GM12865 (cell line): ENCODE measurements around the gene STC2.

Source experiments
- DNase-seq: peaks from one replicate; pipeline ENCODE4 v3.0.0; 2010; ENCODE audit warnings: low read depth
- H3K4me3 ChIP-seq: 2 replicates; pipeline ENCODE4 v1.5.1; 2011; ENCODE audit warnings: mild to moderate bottlenecking, low read depth, low read length, control low read depth
- TF ChIP-seq, protein P1 (sequence below): IDR thresholded peaks from 2 replicates; pipeline ENCODE4 v1.5.1; 2011; ENCODE audit warnings: low read length, control low read depth, low read depth, inconsistent platforms; ENCODE audit not compliant: insufficient read depth; ENCODE audit errors: missing control alignments

Gene STC2

DNA sequence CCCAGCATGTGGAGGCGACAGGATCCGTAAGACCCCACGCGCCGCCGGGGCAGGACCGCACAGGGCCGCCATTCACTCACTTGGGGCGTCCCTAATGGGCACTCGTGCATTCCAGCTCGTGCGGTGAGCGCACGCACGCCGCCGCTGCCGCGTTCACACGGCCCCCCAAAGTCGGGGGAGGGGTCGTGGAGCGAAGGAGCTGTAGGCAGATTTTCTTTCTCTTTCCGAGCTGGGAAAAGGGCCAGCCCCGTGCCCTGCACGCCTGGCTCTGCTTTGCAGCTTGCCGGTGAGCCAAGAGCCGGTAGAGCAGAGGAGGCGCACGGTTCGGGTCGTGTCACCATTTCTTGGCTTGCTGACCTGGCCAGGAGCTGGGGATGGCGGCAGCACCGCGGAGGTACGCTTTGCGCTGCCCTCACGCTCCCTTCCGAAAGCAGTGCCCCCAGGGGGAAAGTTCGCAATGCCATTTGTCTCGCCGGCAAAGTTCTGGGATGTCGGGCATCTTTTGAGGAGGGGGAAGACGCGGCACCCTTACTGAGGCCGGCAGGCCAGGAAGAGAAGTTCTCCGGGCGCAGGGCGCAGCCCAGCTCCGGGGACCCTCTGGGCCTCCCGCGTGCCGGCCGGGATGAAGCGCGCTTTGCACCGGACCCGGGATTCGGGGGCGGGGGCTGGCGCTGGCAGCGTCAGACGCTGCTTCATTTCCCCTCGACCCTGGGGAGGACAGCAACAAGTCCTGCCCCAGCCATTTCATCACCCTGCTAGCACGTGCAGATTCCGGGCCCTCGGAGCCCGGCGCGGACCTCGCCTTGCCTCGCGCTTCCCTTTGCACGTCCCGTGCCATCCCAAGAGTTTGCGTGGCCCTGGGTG is 898 bp downstream of the STC2 start:
- H3K4me3 ChIP-seq, result peak overlapping the region; percentile 90

DNA sequence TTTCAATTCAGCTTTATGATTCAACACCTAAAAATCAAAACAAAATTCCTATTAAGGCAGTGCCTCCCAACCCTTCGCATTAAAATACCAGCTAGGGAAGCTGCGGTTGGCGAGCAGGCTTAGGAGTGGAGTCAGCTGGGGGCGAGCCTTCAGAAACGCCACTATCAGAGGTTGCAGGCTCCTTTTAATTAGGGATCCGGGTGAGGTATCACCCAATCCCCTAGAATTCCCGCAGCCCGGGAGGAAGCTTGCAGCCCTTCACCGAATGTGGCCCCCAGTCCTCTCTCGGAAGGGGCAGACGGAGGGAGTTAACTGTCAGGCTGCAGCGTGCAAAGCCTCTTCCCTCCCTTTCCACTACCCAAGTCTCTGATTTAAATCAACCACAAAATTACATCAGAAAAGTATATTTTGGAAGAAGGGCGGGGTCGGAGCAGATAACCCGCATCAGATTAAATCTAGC is 1.7 kb downstream of the STC2 start:
- peak overlapping the region; percentile 90 for H3K4me3 ChIP-seq
- no peak for DNase-seq
- TF ChIP-seq, protein P1, sequence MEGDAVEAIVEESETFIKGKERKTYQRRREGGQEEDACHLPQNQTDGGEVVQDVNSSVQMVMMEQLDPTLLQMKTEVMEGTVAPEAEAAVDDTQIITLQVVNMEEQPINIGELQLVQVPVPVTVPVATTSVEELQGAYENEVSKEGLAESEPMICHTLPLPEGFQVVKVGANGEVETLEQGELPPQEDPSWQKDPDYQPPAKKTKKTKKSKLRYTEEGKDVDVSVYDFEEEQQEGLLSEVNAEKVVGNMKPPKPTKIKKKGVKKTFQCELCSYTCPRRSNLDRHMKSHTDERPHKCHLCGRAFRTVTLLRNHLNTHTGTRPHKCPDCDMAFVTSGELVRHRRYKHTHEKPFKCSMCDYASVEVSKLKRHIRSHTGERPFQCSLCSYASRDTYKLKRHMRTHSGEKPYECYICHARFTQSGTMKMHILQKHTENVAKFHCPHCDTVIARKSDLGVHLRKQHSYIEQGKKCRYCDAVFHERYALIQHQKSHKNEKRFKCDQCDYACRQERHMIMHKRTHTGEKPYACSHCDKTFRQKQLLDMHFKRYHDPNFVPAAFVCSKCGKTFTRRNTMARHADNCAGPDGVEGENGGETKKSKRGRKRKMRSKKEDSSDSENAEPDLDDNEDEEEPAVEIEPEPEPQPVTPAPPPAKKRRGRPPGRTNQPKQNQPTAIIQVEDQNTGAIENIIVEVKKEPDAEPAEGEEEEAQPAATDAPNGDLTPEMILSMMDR, result no peak

More for the DNA sequence above, 898 bp downstream of the STC2 start:
- TF ChIP-seq, protein P1, result no peak
- peak; percentile 42 for DNase-seq

DNA sequence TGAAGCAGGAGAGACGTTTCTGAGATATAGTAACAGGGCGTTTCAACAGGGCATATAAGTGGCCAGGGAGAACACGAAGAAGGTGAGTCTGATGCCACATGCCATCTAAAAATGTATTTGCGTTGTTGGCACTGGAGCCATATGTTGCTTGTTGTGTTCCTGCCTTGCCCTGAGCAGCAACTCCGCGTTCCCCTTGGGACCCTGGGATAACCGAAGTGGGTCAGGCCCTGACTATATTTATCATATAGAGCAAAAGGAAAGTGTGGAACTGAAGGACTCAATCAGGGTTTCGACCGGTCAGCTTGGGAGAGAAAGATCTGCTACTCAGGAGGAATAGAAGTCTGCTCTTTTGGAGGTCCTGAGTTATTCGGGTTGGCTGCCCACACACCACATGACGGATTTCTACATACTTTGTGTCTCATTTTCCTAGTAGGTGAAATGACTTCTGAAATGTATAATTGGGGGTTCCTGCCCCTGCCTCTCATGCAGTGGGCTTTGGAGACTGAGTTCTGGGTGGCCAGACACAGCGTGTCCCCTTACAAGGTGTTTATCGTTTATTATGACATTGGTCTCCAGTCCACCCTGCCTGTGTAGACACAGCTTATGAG is 3.0 kb downstream of the STC2 start:
- TF ChIP-seq, protein P1, result no peak
- no peak for DNase-seq
- H3K4me3 ChIP-seq, result peak overlapping the region; percentile 90

DNA sequence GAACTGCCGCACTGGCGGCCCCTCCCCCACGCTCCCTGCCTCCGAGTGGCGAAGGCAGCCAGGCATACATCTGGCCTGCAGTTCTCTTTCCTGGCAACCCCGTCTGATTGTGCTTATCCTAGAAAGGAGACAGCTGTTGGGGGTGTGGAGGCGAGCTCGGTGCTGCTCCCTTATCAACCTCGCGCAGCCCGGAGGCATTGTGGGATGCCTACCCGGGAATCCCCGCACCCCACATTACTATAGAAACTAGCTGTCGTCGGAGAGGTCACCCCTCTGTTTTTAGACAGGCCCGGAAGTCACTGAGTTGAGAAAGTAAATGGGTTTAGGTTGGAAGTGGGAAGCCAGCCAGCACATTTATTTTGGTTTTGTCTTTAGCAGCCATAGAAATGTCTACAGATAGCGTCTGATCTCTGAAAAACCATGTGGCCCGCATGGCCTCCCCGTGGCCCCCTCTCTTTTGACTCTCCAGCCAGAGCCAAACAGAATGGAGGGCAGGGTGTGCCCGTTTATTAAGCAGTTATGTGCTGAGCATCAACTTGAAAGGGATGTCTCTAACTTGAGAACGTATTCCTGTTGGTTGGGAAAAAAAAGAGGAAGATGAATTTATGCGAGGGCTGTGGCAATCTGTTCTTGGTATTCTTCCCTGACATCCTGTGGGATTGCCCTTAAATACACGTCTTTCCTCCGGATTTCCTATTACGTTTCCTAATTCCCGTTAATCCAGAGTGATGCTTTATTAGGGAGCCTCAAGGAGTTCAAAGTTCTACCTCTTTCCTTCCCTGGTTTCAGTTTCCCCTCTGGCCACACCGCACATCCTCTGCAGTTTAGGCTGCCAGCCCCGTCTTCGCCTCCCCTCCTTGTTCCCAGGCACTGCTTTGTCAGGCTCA is 3.9 kb downstream of the STC2 start:
- TF ChIP-seq, protein P1, result no peak
- DNase-seq, result peak; percentile 74
- H3K4me3 ChIP-seq, result peak overlapping the region; percentile 90

DNA sequence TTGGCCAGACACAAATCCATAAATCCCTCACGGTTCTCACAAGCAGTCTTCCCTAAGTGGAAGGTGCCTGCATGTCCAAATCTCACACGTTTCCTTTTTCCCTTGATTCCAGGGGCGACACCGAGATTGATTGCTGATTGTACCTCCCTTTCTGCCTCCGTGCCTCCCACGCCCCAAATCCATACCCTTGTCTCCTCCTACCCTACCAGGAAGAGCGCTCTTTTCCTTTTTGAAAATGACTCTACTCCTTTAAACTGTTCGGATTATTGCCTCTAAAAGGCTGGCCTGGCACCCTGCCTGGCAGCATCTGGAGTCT is 4.5 kb downstream of the STC2 start:
- no peak for DNase-seq
- TF ChIP-seq, protein P1, result no peak
- 0 out of 2 replicates have a peak overlapping the region, but pooled peaks have one; percentile 90 for H3K4me3 ChIP-seq

DNA sequence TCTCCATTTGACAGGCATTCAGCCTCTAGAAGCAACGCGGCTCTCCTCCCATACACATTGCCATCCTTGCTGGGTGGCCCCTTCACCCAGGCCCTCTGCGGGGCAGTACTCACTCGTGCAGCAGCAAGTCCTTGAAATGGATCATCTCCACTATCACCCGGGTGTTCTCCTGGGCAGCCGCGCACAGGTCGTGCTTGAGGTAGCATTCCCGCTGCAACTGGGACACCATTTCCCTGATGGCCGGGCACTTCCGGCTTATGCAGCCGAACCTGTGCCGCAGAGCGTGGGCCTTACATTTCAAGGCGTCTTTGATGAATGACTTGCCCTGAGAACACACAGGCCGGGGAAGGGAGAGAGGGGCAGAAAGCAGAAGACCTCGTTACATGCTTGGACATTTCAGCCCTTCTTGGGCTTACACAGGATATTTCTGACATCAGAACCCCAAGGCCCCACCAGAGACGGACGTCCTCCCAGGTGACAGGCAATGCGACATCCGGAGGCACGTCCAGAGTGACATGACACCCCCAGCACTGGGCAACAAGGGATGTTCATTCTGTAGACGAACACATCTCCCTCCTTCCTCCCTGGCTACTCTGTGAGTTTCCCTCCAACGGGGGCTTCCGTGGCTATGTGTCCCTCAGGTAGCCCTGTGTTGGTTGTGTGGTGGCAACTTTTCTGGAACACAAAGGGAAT is 5.0 kb downstream of the STC2 start:
- no peak overlapping the region for H3K4me3 ChIP-seq
- TF ChIP-seq, protein P1, result no peak

More for the DNA sequence above, 5.0 kb downstream of the STC2 start:
- no peak for DNase-seq
